H9 (cell line): Measurements from ENCODE around the gene NDUFA12. TPM values are rescaled to one million over a fixed set of nuclear protein-coding genes. Genes with fewer than 3 reads are reported as not detected.

Experiments used
- DNase-seq: peaks from one replicate; pipeline ENCODE4 v3.0.0-alpha.2; 2017
- H2AFZ ChIP-seq: one replicate; pipeline ENCODE4 v1.6.1; 2013; ENCODE audit warnings: mild to moderate bottlenecking, low read length, control low read depth, moderate library complexity
- H2AK5ac ChIP-seq: 2 replicates; pipeline ENCODE4 v1.6.1; 2013; ENCODE audit warnings: low read length, control low read depth, mixed read lengths; ENCODE audit not compliant: insufficient read length
- H2BK120ac ChIP-seq: one replicate; pipeline ENCODE4 v1.6.1; 2013; ENCODE audit warnings: low read depth, mild to moderate bottlenecking, low read length, control low read depth, inconsistent platforms; ENCODE audit not compliant: poor library complexity, severe bottlenecking
- H2BK12ac ChIP-seq: 2 replicates; pipeline ENCODE4 v1.6.1; 2013; ENCODE audit warnings: low read length, control low read depth, mixed read lengths, low read depth; ENCODE audit not compliant: insufficient read length
- H2BK15ac ChIP-seq: 2 replicates; pipeline ENCODE4 v1.6.1; 2013; ENCODE audit warnings: low read depth, low read length, control low read depth
- H2BK20ac ChIP-seq: one replicate; pipeline ENCODE4 v1.6.1; 2013; ENCODE audit warnings: low read depth, mild to moderate bottlenecking, low read length, control low read depth, inconsistent platforms; ENCODE audit not compliant: poor library complexity, severe bottlenecking
- H2BK5ac ChIP-seq: 2 replicates; pipeline ENCODE4 v1.6.1; 2013; ENCODE audit warnings: low read length, control low read depth, mixed read lengths; ENCODE audit not compliant: insufficient read length
- H3K14ac ChIP-seq: 2 replicates; pipeline ENCODE4 v1.6.1; 2013; ENCODE audit warnings: low read length, control low read depth; ENCODE audit not compliant: insufficient read depth
- H3K18ac ChIP-seq: 2 replicates; pipeline ENCODE4 v1.6.1; 2013; ENCODE audit warnings: low read depth, mild to moderate bottlenecking, mixed read lengths, low read length, control low read depth; ENCODE audit not compliant: insufficient read length
- H3K23ac ChIP-seq: 2 replicates; pipeline ENCODE4 v1.6.1; 2013; ENCODE audit warnings: low read length, control low read depth, mixed read lengths, low read depth; ENCODE audit not compliant: insufficient read length
- H3K23me2 ChIP-seq: 2 replicates; pipeline ENCODE4 v1.6.1; 2013; ENCODE audit warnings: low read depth, mild to moderate bottlenecking, mixed read lengths, low read length, control low read depth; ENCODE audit not compliant: insufficient read length, poor library complexity, severe bottlenecking
- H3K27ac ChIP-seq: 2 replicates; pipeline ENCODE4 v1.5.1; 2013; ENCODE audit warnings: low read length, control low read depth, mixed read lengths, low read depth; ENCODE audit not compliant: insufficient read length
- H3K27me3 ChIP-seq: 2 replicates; pipeline ENCODE4 v1.6.1; 2013; ENCODE audit warnings: low read length, control low read depth, inconsistent platforms; ENCODE audit not compliant: insufficient read depth
- H3K4ac ChIP-seq: 2 replicates; pipeline ENCODE4 v1.6.1; 2013; ENCODE audit warnings: low read depth, mild to moderate bottlenecking, control low read depth, inconsistent platforms, low read length, moderate library complexity
- H3K4me1 ChIP-seq: 2 replicates; pipeline ENCODE4 v1.6.1; 2013; ENCODE audit warnings: low read length, control low read depth, inconsistent platforms; ENCODE audit not compliant: insufficient read depth
- H3K4me2 ChIP-seq: 2 replicates; pipeline ENCODE4 v1.6.1; 2013; ENCODE audit warnings: low read length, control low read depth, mixed read lengths; ENCODE audit not compliant: insufficient read length, insufficient read depth
- H3K56ac ChIP-seq: 2 replicates; pipeline ENCODE4 v1.6.1; 2013; ENCODE audit warnings: low read depth, mild to moderate bottlenecking, mixed read lengths, low read length, control low read depth; ENCODE audit not compliant: insufficient read length
- H3K79me1 ChIP-seq: 2 replicates; pipeline ENCODE4 v1.6.1; 2013; ENCODE audit warnings: low read depth, mild to moderate bottlenecking, moderate library complexity, low read length, control low read depth, inconsistent platforms; ENCODE audit not compliant: insufficient read depth, poor library complexity, severe bottlenecking
- H3K79me2 ChIP-seq: 2 replicates; pipeline ENCODE4 v1.6.1; 2013; ENCODE audit warnings: low read length, control low read depth, inconsistent platforms; ENCODE audit not compliant: insufficient read depth
- H3K9ac ChIP-seq: 2 replicates; pipeline ENCODE4 v1.6.1; 2013; ENCODE audit warnings: low read length, control low read depth, mixed read lengths; ENCODE audit not compliant: insufficient read length; ENCODE audit errors: extremely low read depth
- H3K9me3 ChIP-seq: one replicate; pipeline ENCODE4 v1.6.1; 2013; ENCODE audit warnings: low read depth, low read length, inconsistent platforms; ENCODE audit not compliant: control insufficient read depth
- H3T11ph ChIP-seq: one replicate; pipeline ENCODE4 v1.6.1; 2013; ENCODE audit warnings: mild to moderate bottlenecking, low read length, control low read depth, inconsistent platforms
- H4K20me1 ChIP-seq: one replicate; pipeline ENCODE4 v1.6.1; 2013; ENCODE audit not compliant: control insufficient read depth, insufficient read length, insufficient read depth
- H4K5ac ChIP-seq: 2 replicates; pipeline ENCODE4 v1.6.1; 2013; ENCODE audit warnings: low read depth, mild to moderate bottlenecking, mixed read lengths, low read length, control low read depth; ENCODE audit not compliant: insufficient read length
- H4K8ac ChIP-seq: replicated peaks from 2 replicates; pipeline ENCODE4 v1.6.1; 2013; ENCODE audit warnings: low read length, control low read depth, mixed read lengths, low read depth; ENCODE audit not compliant: insufficient read length
- H4K91ac ChIP-seq: 2 replicates; pipeline ENCODE4 v1.6.1; 2013; ENCODE audit warnings: low read depth, mild to moderate bottlenecking, moderate library complexity, mixed read lengths, low read length, control low read depth; ENCODE audit not compliant: insufficient read length
- H3K27ac Mint-ChIP-seq, 3 experiments: 2 replicates in 2 of 3; 3 replicates in 1 of 3; pipeline ENCODE4 v1.8.0; 2020 to 2021; ENCODE audit warnings: mixed read lengths in 3 of 3, mild to moderate bottlenecking in 1 of 3, moderate library complexity in 1 of 3
- H3K27me3 Mint-ChIP-seq: 2 replicates; pipeline ENCODE4 v1.8.0; 2021; ENCODE audit warnings: low read depth, mild to moderate bottlenecking, moderate library complexity, mixed read lengths
- H3K36me3 Mint-ChIP-seq, 3 experiments: 2 replicates in 2 of 3; 3 replicates in 1 of 3; pipeline ENCODE4 v1.8.0; 2020 to 2021; ENCODE audit warnings: low read depth in 3 of 3, mixed read lengths in 3 of 3; ENCODE audit not compliant: insufficient read depth in 1 of 3
- H3K4me1 Mint-ChIP-seq, 2 experiments: 2 replicates each; pipeline ENCODE4 v1.8.0; 2020; ENCODE audit warnings: mixed read lengths in 2 of 2
- H3K4me3 Mint-ChIP-seq, 2 experiments: 2 replicates in 1 of 2; 3 replicates in 1 of 2; pipeline ENCODE4 v1.8.0; 2020 to 2021; ENCODE audit warnings: mild to moderate bottlenecking in 2 of 2, mixed read lengths in 2 of 2, moderate library complexity in 1 of 2
- H3K9me3 Mint-ChIP-seq, 2 experiments: 2 replicates in 1 of 2; 3 replicates in 1 of 2; pipeline ENCODE4 v1.8.0; 2020; ENCODE audit warnings: mild to moderate bottlenecking in 2 of 2, mixed read lengths in 2 of 2, moderate library complexity in 1 of 2
- whole genome bisulfite sequencing: extraction: QIAGEN DNeasy Blood & Tissue Kit; methylation state at CpG from one replicate; pipeline ENCODE4 v1.1.7; 2013; ENCODE audit warnings: missing lambda C conversion rate, low lambda C conversion rate, mixed read lengths; ENCODE audit not compliant: insufficient read length; ENCODE audit errors: extremely low coverage; 5-methylcytosine and 5-hydroxymethylcytosine counted together
- total RNA-seq: library from RNA; stranded (reverse); gene quantifications from 2 replicates; pipeline ENCODE4 v1.2.1, GENCODE V29; 2021
- TF ChIP-seq, protein P1 (sequence below): fragments of 200-600 bp; sonication (generic); conservative IDR thresholded peaks from 3 replicates; pipeline ENCODE4 v1.8.0; 2021; ENCODE audit warnings: antibody characterized with exemption, mild to moderate bottlenecking

NDUFA12 gene
- total RNA-seq, 1 experiment from 2014 or later, result 104 TPM

DNA sequence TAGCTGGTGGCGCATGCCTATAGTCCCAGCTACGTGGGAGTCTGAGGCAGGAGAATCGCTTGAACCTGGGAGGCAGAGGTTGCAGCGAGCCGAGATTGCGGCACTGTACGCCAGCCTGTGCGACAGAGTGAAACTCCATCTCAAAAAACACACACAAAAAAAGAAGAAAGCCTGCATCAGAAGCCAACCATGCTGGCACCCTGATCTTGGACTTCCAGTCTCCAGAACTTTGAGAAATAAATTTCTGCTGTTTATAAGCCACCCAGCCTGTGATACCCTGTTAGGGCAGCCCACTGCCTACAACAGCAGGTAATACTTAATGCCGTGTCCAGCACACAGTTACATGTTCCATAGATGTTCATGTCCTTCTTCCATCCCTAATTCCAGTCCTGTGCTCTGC, 62.7 kb downstream of the NDUFA12 start:
- H3K27me3 Mint-ChIP-seq, result no peaks in the 10 kb centered on the region

More for the DNA sequence above, 62.7 kb downstream of the NDUFA12 start:
- Mint-ChIP-seq H3K9me3 (no peaks in the 10 kb centered on the region; a peak in 1 of 5 replicates), H3K27ac (peak overlapping the region in 1 of 3 experiments; percentile 69; a peak in 2 of 7 replicates), H3K4me1 (peaks cover 0 to 12% of the 10 kb centered on the region in 2 experiments; a peak in 2 of 4 replicates), H3K4me3 (no peak overlapping the region), H3K36me3 (no peaks in the 10 kb centered on the region)
- DNase-seq, result no peak
- Histone ChIP-seq H3K4me2 (no peak overlapping the region), H4K5ac (no peak overlapping the region), H3K9me3 (no peaks in the 10 kb centered on the region), H2AK5ac (no peak overlapping the region), H3K79me2 (no peaks in the 10 kb centered on the region), H3K9ac (no peak overlapping the region), H3K23ac (no peak overlapping the region), H2BK15ac (no peak overlapping the region), H3K79me1 (no peaks in the 10 kb centered on the region), H4K20me1 (no peaks in the 10 kb centered on the region), H4K8ac (no peak overlapping the region), H3K4me1 (no peaks in the 10 kb centered on the region), H3K27me3 (no peaks in the 10 kb centered on the region), H2AFZ (no peak overlapping the region), H2BK12ac (no peak overlapping the region), H3T11ph (no peak overlapping the region), H3K18ac (no peak overlapping the region), H3K23me2 (no peaks in the 10 kb centered on the region), H2BK120ac (no peak overlapping the region), H2BK5ac (no peak overlapping the region), H3K27ac (no peak overlapping the region), H3K56ac (no peak overlapping the region), H3K14ac (no peak overlapping the region), H4K91ac (no peak overlapping the region), H2BK20ac (no peak overlapping the region), H3K4ac (no peak overlapping the region)
- WGBS, result no CpG with 5 or more reads among the region's 9 CpGs
- TF ChIP-seq, protein P1, sequence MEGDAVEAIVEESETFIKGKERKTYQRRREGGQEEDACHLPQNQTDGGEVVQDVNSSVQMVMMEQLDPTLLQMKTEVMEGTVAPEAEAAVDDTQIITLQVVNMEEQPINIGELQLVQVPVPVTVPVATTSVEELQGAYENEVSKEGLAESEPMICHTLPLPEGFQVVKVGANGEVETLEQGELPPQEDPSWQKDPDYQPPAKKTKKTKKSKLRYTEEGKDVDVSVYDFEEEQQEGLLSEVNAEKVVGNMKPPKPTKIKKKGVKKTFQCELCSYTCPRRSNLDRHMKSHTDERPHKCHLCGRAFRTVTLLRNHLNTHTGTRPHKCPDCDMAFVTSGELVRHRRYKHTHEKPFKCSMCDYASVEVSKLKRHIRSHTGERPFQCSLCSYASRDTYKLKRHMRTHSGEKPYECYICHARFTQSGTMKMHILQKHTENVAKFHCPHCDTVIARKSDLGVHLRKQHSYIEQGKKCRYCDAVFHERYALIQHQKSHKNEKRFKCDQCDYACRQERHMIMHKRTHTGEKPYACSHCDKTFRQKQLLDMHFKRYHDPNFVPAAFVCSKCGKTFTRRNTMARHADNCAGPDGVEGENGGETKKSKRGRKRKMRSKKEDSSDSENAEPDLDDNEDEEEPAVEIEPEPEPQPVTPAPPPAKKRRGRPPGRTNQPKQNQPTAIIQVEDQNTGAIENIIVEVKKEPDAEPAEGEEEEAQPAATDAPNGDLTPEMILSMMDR, result no peak
